ENCODE measurements around the gene TMEM235.

- TF ChIP-seq CTCF (IDR thresholded peaks at IDR 0.05) (no peak), POLR2A (IDR thresholded peaks at IDR 0.05) (no peak)
Measured at GRCh38 chr17:78214706-78215061, 16.7 kb upstream of the TMEM235 start.
